Measurements from ENCODE around the gene ATP9B.

ATP9B gene

GRCh38 chr18:79200546-79201268 lies 131.5 kb downstream of the ATP9B start:
- H3K4me3 ChIP-seq (ENCODE audit: low read depth, low read length) = no peak overlapping the region
- TF ChIP-seq, protein P1, sequence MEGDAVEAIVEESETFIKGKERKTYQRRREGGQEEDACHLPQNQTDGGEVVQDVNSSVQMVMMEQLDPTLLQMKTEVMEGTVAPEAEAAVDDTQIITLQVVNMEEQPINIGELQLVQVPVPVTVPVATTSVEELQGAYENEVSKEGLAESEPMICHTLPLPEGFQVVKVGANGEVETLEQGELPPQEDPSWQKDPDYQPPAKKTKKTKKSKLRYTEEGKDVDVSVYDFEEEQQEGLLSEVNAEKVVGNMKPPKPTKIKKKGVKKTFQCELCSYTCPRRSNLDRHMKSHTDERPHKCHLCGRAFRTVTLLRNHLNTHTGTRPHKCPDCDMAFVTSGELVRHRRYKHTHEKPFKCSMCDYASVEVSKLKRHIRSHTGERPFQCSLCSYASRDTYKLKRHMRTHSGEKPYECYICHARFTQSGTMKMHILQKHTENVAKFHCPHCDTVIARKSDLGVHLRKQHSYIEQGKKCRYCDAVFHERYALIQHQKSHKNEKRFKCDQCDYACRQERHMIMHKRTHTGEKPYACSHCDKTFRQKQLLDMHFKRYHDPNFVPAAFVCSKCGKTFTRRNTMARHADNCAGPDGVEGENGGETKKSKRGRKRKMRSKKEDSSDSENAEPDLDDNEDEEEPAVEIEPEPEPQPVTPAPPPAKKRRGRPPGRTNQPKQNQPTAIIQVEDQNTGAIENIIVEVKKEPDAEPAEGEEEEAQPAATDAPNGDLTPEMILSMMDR (IDR thresholded peaks at IDR 0.05; ENCODE audit: low read depth, low read length, missing control alignments) = no peak
- DNase-seq (ENCODE audit: low read depth) = no peak

- no peak overlapping the region for H3K4me3 ChIP-seq (ENCODE audit: low read depth, low read length)
- TF ChIP-seq, protein P1 (IDR thresholded peaks at IDR 0.05; ENCODE audit: low read depth, low read length, missing control alignments) = no peak
- DNase-seq (ENCODE audit: low read depth) = no peak
Observed at GRCh38 chr18:79203017-79203605, 133.9 kb downstream of the ATP9B start.

DNA sequence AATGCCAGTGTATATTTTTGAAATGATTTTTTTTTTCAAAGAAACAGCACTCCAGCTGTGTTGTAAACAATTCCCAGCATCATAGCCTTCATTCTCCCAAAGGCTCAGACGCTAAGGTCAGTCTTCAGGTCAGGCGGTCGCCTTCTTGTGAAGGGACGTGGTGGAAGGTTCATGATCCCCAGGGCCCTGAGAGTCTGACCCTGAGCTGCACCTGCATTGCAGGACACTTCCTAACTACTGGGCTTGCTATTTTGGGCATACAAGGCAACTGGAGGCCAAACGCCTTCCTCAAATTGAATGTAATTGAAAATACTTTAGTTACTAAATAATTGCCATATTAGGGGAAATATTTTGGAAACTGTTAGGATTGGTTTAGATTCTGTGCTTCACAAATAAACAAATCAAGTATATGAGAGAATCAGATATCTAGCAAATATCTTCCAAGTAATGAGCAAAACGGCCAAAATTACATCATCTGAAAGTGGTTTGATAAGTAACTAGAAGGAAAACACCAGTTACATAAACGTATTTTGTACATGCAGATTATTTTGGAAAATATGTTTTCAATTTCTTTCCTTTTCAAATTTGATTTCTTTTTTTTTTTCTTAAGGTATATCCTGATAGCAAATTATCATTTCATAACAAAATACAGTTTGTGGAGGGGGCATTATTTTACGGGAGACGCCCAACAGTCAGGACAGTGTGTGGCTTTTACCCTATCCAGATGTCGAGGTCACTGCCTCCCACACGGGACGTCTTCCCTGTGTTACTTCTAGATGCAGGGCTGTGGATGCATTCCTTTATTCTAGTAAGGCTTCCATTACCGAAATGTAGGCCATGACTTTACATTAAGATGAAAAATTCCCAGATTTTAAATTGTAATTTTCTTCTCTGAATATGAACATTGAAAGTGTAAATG lies 136.0 kb downstream of the ATP9B start:
- no peak overlapping the region for H3K4me3 ChIP-seq (ENCODE audit: low read depth, low read length)
- TF ChIP-seq, protein P1 (IDR thresholded peaks at IDR 0.05; ENCODE audit: low read depth, low read length, missing control alignments) = no peak
- DNase-seq (ENCODE audit: low read depth) = no peak

- DNase-seq (ENCODE audit: low read depth) = no peak
- no peak overlapping the region for H3K4me3 ChIP-seq (ENCODE audit: low read depth, low read length)
- TF ChIP-seq, protein P1 (IDR thresholded peaks at IDR 0.05; ENCODE audit: low read depth, low read length, missing control alignments) = no peak
Observed at GRCh38 chr18:79206444-79206843, 137.2 kb downstream of the ATP9B start.

- TF ChIP-seq, protein P1 (IDR thresholded peaks at IDR 0.05; ENCODE audit: low read depth, low read length, missing control alignments) = no peak
- no peak for DNase-seq (ENCODE audit: low read depth)
- H3K4me3 ChIP-seq (ENCODE audit: low read depth, low read length) = no peak overlapping the region
Observed at GRCh38 chr18:79208906-79209305, 139.7 kb downstream of the ATP9B start.

- TF ChIP-seq, protein P1 (IDR thresholded peaks at IDR 0.05; ENCODE audit: low read depth, low read length, missing control alignments) = no peak
- H3K4me3 ChIP-seq (ENCODE audit: low read depth, low read length) = no peak overlapping the region
- no peak for DNase-seq (ENCODE audit: low read depth)
Observed at GRCh38 chr18:79210002-79210910, 141.1 kb downstream of the ATP9B start.

Measured in GM12864 (cell line).